ENCODE measurements around the gene UBE3B. TPM values are rescaled to one million over a fixed set of nuclear protein-coding genes. Genes with fewer than 3 reads are reported as not detected.

The UBE3B gene
- total and polyA plus RNA-seq, 2 donors = 22.7 to 40.1 TPM

- peak overlapping the region; percentile 62 for H3K27ac ChIP-seq (ENCODE audit: low read depth)
- no peak for DNase-seq (ENCODE audit: extremely low spot score)
- WGBS = 34% methylated on average over 6 of the region's 6 CpGs
- no peak overlapping the region for H3K4me3 ChIP-seq (ENCODE audit: low read depth, low read length)
- peaks cover 3% of the 10 kb centered on the region for H3K4me1 ChIP-seq (ENCODE audit: insufficient read depth)
- H3K36me3 ChIP-seq (ENCODE audit: insufficient read depth) = peaks cover 4% of the 10 kb centered on the region
These were observed 18.2 kb upstream of the UBE3B start for GRCh38 chr12:109459247-109459646.

DNA sequence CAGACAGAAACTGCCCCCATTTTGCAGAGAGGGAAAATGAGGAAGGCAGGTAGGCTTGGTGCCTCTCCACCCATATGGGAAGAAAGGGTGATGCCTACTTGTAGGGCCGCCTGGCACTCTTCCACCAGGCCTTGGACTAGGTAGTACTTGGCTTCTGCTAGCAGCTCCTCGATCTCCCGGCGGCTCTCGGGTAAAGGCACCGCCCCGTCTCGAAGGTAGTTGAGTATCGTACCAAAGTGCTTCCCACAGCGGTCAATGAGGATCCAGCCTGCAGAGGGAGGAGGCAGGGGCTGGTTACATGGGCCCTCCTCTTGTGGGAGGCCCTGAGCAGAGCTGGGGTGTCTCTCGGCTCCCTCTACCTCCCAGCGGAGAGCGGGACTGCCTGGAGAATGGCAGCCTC lies 16.9 kb upstream of the UBE3B start:
- H3K4me3 ChIP-seq (ENCODE audit: low read depth, low read length) = no peak overlapping the region
- H3K36me3 ChIP-seq (ENCODE audit: insufficient read depth) = peaks cover 1% of the 10 kb centered on the region
- peak overlapping the region; percentile 73 for H3K27ac ChIP-seq (ENCODE audit: low read depth)
- 85% methylated on average over 13 of the region's 13 CpGs for WGBS
- DNase-seq (ENCODE audit: extremely low spot score) = no peak
- H3K4me1 ChIP-seq (ENCODE audit: insufficient read depth) = peaks cover 3% of the 10 kb centered on the region

GRCh38 chr12:109461049-109461845 lies 16.2 kb upstream of the UBE3B start:
- no peak for DNase-seq (ENCODE audit: extremely low spot score)
- Histone ChIP-seq H3K36me3 (ENCODE audit: insufficient read depth) (no peaks in the 10 kb centered on the region), H3K4me1 (ENCODE audit: insufficient read depth) (peaks cover 3% of the 10 kb centered on the region), H3K4me3 (ENCODE audit: low read depth, low read length) (no peak overlapping the region), H3K27ac (ENCODE audit: low read depth) (peak overlapping the region; percentile 73)
- WGBS = 55% methylated on average over 8 of the region's 8 CpGs

- H3K36me3 ChIP-seq (ENCODE audit: insufficient read depth) = no peaks in the 10 kb centered on the region
- WGBS = 44% methylated on average over 13 of the region's 13 CpGs
- no peak overlapping the region for H3K4me3 ChIP-seq (ENCODE audit: low read depth, low read length)
- H3K27ac ChIP-seq (ENCODE audit: low read depth) = peak overlapping the region; percentile 81
- H3K4me1 ChIP-seq (ENCODE audit: insufficient read depth) = peaks cover 3% of the 10 kb centered on the region
- DNase-seq (ENCODE audit: extremely low spot score) = no peak
These were observed 15.3 kb upstream of the UBE3B start for GRCh38 chr12:109461846-109462756.

GRCh38 chr12:109462868-109463692 lies 14.4 kb upstream of the UBE3B start:
- peaks cover 3% of the 10 kb centered on the region for H3K4me1 ChIP-seq (ENCODE audit: insufficient read depth)
- peak overlapping the region; percentile 81 for H3K27ac ChIP-seq (ENCODE audit: low read depth)
- DNase-seq (ENCODE audit: extremely low spot score) = peak; percentile 69
- H3K4me3 ChIP-seq (ENCODE audit: low read depth, low read length) = no peak overlapping the region
- H3K36me3 ChIP-seq (ENCODE audit: insufficient read depth) = no peaks in the 10 kb centered on the region
- WGBS = 11% methylated on average over 14 of the region's 14 CpGs

- DNase-seq (ENCODE audit: extremely low spot score) = no peak
- Histone ChIP-seq H3K4me1 (ENCODE audit: insufficient read depth) (peaks cover 3% of the 10 kb centered on the region), H3K27ac (ENCODE audit: low read depth) (peak overlapping the region; percentile 78), H3K36me3 (ENCODE audit: insufficient read depth) (no peaks in the 10 kb centered on the region), H3K4me3 (ENCODE audit: low read depth, low read length) (no peak overlapping the region)
- WGBS = 30% methylated on average over 5 of the region's 5 CpGs
These were observed 13.7 kb upstream of the UBE3B start for GRCh38 chr12:109463756-109464155.

GRCh38 chr12:109464642-109465351 lies 12.6 kb upstream of the UBE3B start:
- DNase-seq (ENCODE audit: extremely low spot score) = no peak
- H3K36me3 ChIP-seq (ENCODE audit: insufficient read depth) = no peaks in the 10 kb centered on the region
- H3K27ac ChIP-seq (ENCODE audit: low read depth) = no peak overlapping the region
- H3K4me1 ChIP-seq (ENCODE audit: insufficient read depth) = peaks cover 3% of the 10 kb centered on the region
- WGBS = 89% methylated on average over 14 of the region's 14 CpGs
- no peak overlapping the region for H3K4me3 ChIP-seq (ENCODE audit: low read depth, low read length)

DNA sequence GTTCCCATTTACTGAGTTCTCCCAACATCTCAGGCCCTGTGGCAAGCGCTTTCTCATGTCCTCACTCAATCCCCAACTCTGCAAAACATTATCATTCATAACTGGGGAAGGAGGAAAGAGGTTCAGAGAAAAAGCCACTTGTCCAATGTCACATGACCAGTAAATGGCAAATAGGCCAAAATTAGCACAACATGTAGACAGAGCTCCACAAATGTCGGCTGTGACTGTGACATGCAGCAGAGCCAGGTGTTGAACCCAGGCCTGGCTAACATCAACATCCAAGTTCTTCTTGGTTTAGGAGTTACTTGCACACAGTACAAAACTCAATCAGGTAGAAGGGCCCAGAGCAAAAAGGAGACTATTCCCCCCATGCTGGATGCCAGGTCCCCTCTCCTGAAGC lies 11.1 kb upstream of the UBE3B start:
- H3K4me1 ChIP-seq (ENCODE audit: insufficient read depth) = peaks cover under 1% of the 10 kb centered on the region
- 53% methylated on average over 2 of the region's 2 CpGs for WGBS
- no peak overlapping the region for H3K27ac ChIP-seq (ENCODE audit: low read depth)
- no peaks in the 10 kb centered on the region for H3K36me3 ChIP-seq (ENCODE audit: insufficient read depth)
- DNase-seq (ENCODE audit: extremely low spot score) = no peak
- no peak overlapping the region for H3K4me3 ChIP-seq (ENCODE audit: low read depth, low read length)

GRCh38 chr12:109466821-109467220 lies 10.6 kb upstream of the UBE3B start:
- H3K36me3 ChIP-seq (ENCODE audit: insufficient read depth) = no peaks in the 10 kb centered on the region
- no peak overlapping the region for H3K4me3 ChIP-seq (ENCODE audit: low read depth, low read length)
- H3K4me1 ChIP-seq (ENCODE audit: insufficient read depth) = no peaks in the 10 kb centered on the region
- H3K27ac ChIP-seq (ENCODE audit: low read depth) = no peak overlapping the region
- no peak for DNase-seq (ENCODE audit: extremely low spot score)
- 41% methylated on average over 3 of the region's 3 CpGs for WGBS

GRCh38 chr12:109467978-109468676 lies 9.3 kb upstream of the UBE3B start:
- Histone ChIP-seq H3K4me1 (ENCODE audit: insufficient read depth) (no peaks in the 10 kb centered on the region), H3K27ac (ENCODE audit: low read depth) (peak overlapping the region; percentile 26), H3K36me3 (ENCODE audit: insufficient read depth) (no peaks in the 10 kb centered on the region), H3K4me3 (ENCODE audit: low read depth, low read length) (no peak overlapping the region)
- DNase-seq (ENCODE audit: extremely low spot score) = no peak
- WGBS = 58% methylated on average over 7 of the region's 8 CpGs

GRCh38 chr12:109469517-109469916 lies 7.9 kb upstream of the UBE3B start:
- DNase-seq (ENCODE audit: extremely low spot score) = no peak
- H3K4me3 ChIP-seq (ENCODE audit: low read depth, low read length) = no peak overlapping the region
- H3K27ac ChIP-seq (ENCODE audit: low read depth) = no peak overlapping the region
- no peaks in the 10 kb centered on the region for H3K36me3 ChIP-seq (ENCODE audit: insufficient read depth)
- no peaks in the 10 kb centered on the region for H3K4me1 ChIP-seq (ENCODE audit: insufficient read depth)
- 89% methylated on average over 10 of the region's 10 CpGs for WGBS

- DNase-seq (ENCODE audit: extremely low spot score) = no peak
- Histone ChIP-seq H3K4me1 (ENCODE audit: insufficient read depth) (peaks cover 4% of the 10 kb centered on the region), H3K4me3 (ENCODE audit: low read depth, low read length) (no peak overlapping the region), H3K27ac (ENCODE audit: low read depth) (no peak overlapping the region), H3K36me3 (ENCODE audit: insufficient read depth) (no peaks in the 10 kb centered on the region)
- 87% methylated on average over 3 of the region's 3 CpGs for WGBS
These were observed 4.4 kb upstream of the UBE3B start for GRCh38 chr12:109473006-109473405.
